Right ventricle myocardium superior (tissue), 1 donor: Measurements from ENCODE around the gene ARHGDIB. TPM values are rescaled to one million over a fixed set of nuclear protein-coding genes. Genes with fewer than 3 reads are reported as not detected.

Experiments
- ATAC-seq: fragments of 200-7000 bp; cut with Tn5 transposase; one replicate; pipeline ENCODE4 v1.9.1; 2020; ENCODE audit warnings: mild to moderate bottlenecking; ENCODE audit not compliant: poor library complexity
- DNase-seq: peaks from one replicate; pipeline ENCODE4 v3.0.0-alpha.2; 2020
- intact Hi-C: fragments of 100-400 bp; cut with DNase I; formaldehyde crosslinking; loops from one replicate; pipeline ENCODE4 v1.11.2; 2022
- long read RNA-seq: library from polyadenylated mRNA; unstranded; transcript quantifications from one replicate; pipeline ENCODE4 v2.0.0, GENCODE V29; 2021
- total RNA-seq: library from RNA; stranded (reverse); fragmentation: NEBNext Ultra II Directional; extraction: Animal tissue kit (Norgen Biotek cat#: 25700); gene quantifications from one replicate; pipeline ENCODE4 v1.2.1, GENCODE V29; 2021
- donor health status: DM: no; HTN: yes; CAD: no; lungs with severe emphysema.

The ARHGDIB gene
- 49.9 TPM for total RNA-seq
- long read RNA-seq, transcript ARHGDIB-201 (6 exons, 1,256 nt): major isoform, 31 of 31 reads
- long read RNA-seq, partial matches to known transcripts: 0 of 31 reads
- long read RNA-seq, other reads (novel, unspliced or antisense): 0 of 31 reads

GRCh38 chr12:14961466-14962152, at the start of gene ARHGDIB:
Gene ARHGDIB, minus strand, starts transcription at chr12:14961601. Its CDS starts 10,889 bp downstream, at chr12:14950712.
- DNase-seq (peak; percentile 59), ATAC-seq (peak; percentile 75)
- intact Hi-C loops: no loop called here

- no peak for DNase-seq
- no peak for ATAC-seq
- intact Hi-C loops: no loop called here
These were observed 49.8 kb upstream of the ARHGDIB start for GRCh38 chr12:15011162-15011561.

GRCh38 chr12:15007551-15007950, 46.1 kb upstream of the ARHGDIB start:
- ATAC-seq (no peak), DNase-seq (no peak)
- intact Hi-C loops: no loop called here

- intact Hi-C loops: no loop called here
- DNase-seq (no peak), ATAC-seq (no peak)
These were observed 43.7 kb upstream of the ARHGDIB start for GRCh38 chr12:15005064-15005463.

GRCh38 chr12:15004421-15004820, 43.0 kb upstream of the ARHGDIB start:
- intact Hi-C loops: no loop called here
- DNase-seq (no peak), ATAC-seq (no peak)

GRCh38 chr12:15001733-15002382, 40.5 kb upstream of the ARHGDIB start:
- intact Hi-C loops: no loop called here
- peak; percentile 66 for DNase-seq

GRCh38 chr12:15000575-15000974, 39.2 kb upstream of the ARHGDIB start:
- DNase-seq (no peak), ATAC-seq (no peak)
- intact Hi-C loops: no loop called here

More at GRCh38 chr12:15001733-15002382, 40.5 kb upstream of the ARHGDIB start:
- peak; percentile 89 for ATAC-seq

- no peak for ATAC-seq
- intact Hi-C loops: loop anchor here (10.0 kb wide), 1 partner anchor 275 kb away; no protein-coding TSS in a partner anchor
- DNase-seq: no peak
These were observed 38.4 kb upstream of the ARHGDIB start for GRCh38 chr12:14999695-15000365.

GRCh38 chr12:14999021-14999694, 37.8 kb upstream of the ARHGDIB start:
- DNase-seq (no peak), ATAC-seq (no peak)
- intact Hi-C loops: loop anchor here (10.0 kb wide), 1 partner anchor 274 kb away; no protein-coding TSS in a partner anchor

- ATAC-seq (no peak), DNase-seq (no peak)
- intact Hi-C loops: loop anchor here (10.0 kb wide), 1 partner anchor 273 kb away; no protein-coding TSS in a partner anchor
These were observed 36.6 kb upstream of the ARHGDIB start for GRCh38 chr12:14997998-14998397.

- peak; percentile 68 for ATAC-seq
These were observed 34.4 kb upstream of the ARHGDIB start for GRCh38 chr12:14995583-14996425.

GRCh38 chr12:14994610-14995009, 33.2 kb upstream of the ARHGDIB start:
- DNase-seq (no peak), ATAC-seq (no peak)
- intact Hi-C loops: loop anchor here (10.0 kb wide), 1 partner anchor 270 kb away; no protein-coding TSS in a partner anchor

More at GRCh38 chr12:14995583-14996425, 34.4 kb upstream of the ARHGDIB start:
- intact Hi-C loops: loop anchor here (10.0 kb wide), 1 partner anchor 271 kb away; no protein-coding TSS in a partner anchor
- no peak for DNase-seq

- ATAC-seq (no peak), DNase-seq (peak; percentile 37)
- intact Hi-C loops: loop anchor here (10.0 kb wide), 1 partner anchor 269 kb away; no protein-coding TSS in a partner anchor
These were observed 32.3 kb upstream of the ARHGDIB start for GRCh38 chr12:14993537-14994266.

GRCh38 chr12:14993117-14993516, 31.7 kb upstream of the ARHGDIB start:
- no peak for ATAC-seq
- intact Hi-C loops: loop anchor here (10.0 kb wide), 1 partner anchor 268 kb away; no protein-coding TSS in a partner anchor
- no peak for DNase-seq

- ATAC-seq (no peak), DNase-seq (no peak)
- intact Hi-C loops: loop anchor here (10.0 kb wide), 1 partner anchor 268 kb away; no protein-coding TSS in a partner anchor
These were observed 31.3 kb upstream of the ARHGDIB start for GRCh38 chr12:14992673-14993072.

- intact Hi-C loops: loop anchor here (10.0 kb wide), 1 partner anchor 266 kb away; no protein-coding TSS in a partner anchor
- DNase-seq: no peak
- no peak for ATAC-seq
These were observed 29.7 kb upstream of the ARHGDIB start for GRCh38 chr12:14991069-14991468.

- no peak for DNase-seq
- ATAC-seq: no peak
These were observed 28.4 kb upstream of the ARHGDIB start for GRCh38 chr12:14989790-14990189.

More at GRCh38 chr12:14989790-14990189, 28.4 kb upstream of the ARHGDIB start:
- intact Hi-C loops: loop anchor here (2.0 to 10.0 kb wide), 2 partner anchors 141 to 265 kb away; no protein-coding TSS in a partner anchor
